Gastroesophageal sphincter (tissue), 3 donors: Measurements from ENCODE around the gene HS6ST2.

Experiments
- CTCF ChIP-seq, 4 experiments: fragments of 200-600 bp in 2 of 4; fragments of 450-650 bp in 2 of 4; sonication (generic) in 1 of 4; IDR thresholded peaks; one replicate each; pipeline ENCODE4 v1.5.1; 2017 to 2019; ENCODE audit warnings: antibody characterized with exemption in 4 of 4, mild to moderate bottlenecking in 2 of 4, moderate library complexity in 2 of 4
- POLR2A ChIP-seq, 2 donors: fragments of 450-650 bp; IDR thresholded peaks; one replicate each; pipeline ENCODE4 v1.6.1; 2017; ENCODE audit warnings: antibody characterized with exemption in 2 of 2, mild to moderate bottlenecking in 2 of 2, moderate library complexity in 1 of 2
- POLR2AphosphoS5 ChIP-seq: sonication (generic); formaldehyde crosslinking; IDR thresholded peaks from one replicate; pipeline ENCODE4 v1.6.1; 2017; ENCODE audit warnings: antibody characterized with exemption

- TF ChIP-seq POLR2A (IDR thresholded peaks at IDR 0.05) (no peak), CTCF (IDR thresholded peaks at IDR 0.05) (no peak), POLR2AphosphoS5 (no peak)
Observed at GRCh38 chrX:132714913-132715312, 243.5 kb downstream of the HS6ST2 start.
